AG10803 (cell line): ENCODE results near the gene KY.
A peak's percentile ranks its signal among the peaks of the same experiment; 100 is the strongest.

Experiments used
- DNase-seq: peaks from one replicate; pipeline ENCODE4 v3.0.0; 2010; ENCODE audit warnings: low read depth
- H3K4me3 ChIP-seq: 2 replicates; pipeline ENCODE4 v1.5.1; 2011; ENCODE audit warnings: mild to moderate bottlenecking, low read length, control low read depth
- TF ChIP-seq, protein P1 (sequence below): conservative IDR thresholded peaks from 2 replicates; pipeline ENCODE4 v1.5.1; 2011; ENCODE audit warnings: mild to moderate bottlenecking, low read length, control low read depth, inconsistent platforms

Gene KY

DNA sequence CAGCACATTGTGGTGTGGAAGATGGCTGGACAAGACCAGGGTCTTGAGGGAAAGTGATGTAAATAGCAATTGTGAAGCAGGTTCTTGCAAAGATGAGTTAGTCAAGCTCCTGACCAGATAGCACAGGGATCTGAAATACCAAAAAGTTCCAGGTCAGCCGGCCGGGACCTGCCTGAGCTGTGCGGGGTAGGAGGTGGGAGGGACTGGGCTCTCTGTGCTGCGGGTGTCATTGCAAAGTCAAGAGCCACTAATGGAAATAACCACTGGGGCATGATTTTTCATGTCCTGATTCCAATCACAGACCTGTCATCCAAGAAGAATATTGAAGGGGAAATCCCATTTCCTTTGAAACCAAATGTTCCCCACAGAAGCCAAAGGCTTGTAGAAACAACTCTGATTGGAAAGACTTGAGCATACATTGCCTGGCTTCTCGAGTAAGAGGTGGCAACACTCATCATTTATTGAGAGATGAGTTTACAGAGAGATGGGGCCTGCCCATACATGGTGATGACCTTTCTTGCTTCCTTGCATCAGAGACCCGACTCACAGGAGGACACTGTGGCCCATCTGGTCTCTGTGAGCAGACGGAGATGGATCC lies 44.2 kb upstream of the KY start:
- DNase-seq = no peak
- TF ChIP-seq, protein P1, sequence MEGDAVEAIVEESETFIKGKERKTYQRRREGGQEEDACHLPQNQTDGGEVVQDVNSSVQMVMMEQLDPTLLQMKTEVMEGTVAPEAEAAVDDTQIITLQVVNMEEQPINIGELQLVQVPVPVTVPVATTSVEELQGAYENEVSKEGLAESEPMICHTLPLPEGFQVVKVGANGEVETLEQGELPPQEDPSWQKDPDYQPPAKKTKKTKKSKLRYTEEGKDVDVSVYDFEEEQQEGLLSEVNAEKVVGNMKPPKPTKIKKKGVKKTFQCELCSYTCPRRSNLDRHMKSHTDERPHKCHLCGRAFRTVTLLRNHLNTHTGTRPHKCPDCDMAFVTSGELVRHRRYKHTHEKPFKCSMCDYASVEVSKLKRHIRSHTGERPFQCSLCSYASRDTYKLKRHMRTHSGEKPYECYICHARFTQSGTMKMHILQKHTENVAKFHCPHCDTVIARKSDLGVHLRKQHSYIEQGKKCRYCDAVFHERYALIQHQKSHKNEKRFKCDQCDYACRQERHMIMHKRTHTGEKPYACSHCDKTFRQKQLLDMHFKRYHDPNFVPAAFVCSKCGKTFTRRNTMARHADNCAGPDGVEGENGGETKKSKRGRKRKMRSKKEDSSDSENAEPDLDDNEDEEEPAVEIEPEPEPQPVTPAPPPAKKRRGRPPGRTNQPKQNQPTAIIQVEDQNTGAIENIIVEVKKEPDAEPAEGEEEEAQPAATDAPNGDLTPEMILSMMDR = no peak
- H3K4me3 ChIP-seq = no peak overlapping the region

DNA sequence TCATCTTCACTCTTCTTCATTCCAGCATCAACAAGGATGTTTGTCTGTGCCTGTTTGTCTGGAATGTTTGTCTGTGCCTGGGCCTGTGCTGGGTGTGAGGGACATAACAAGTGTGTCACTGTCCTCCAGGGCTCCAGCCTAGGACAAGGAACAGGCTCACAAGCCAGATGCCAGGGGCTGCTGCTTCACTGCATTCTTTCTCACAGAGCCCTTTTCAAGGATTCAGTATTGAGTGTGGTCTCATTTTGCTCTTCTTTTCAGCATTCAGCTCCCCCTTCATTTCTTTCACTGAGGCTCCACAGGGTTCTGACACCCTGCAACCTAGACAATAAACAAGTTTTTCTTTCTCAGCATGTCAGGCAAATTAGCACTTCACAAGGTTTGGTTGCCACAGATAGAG lies 43.6 kb upstream of the KY start:
- TF ChIP-seq, protein P1 = no peak
- no peak overlapping the region for H3K4me3 ChIP-seq
- DNase-seq = no peak

DNA sequence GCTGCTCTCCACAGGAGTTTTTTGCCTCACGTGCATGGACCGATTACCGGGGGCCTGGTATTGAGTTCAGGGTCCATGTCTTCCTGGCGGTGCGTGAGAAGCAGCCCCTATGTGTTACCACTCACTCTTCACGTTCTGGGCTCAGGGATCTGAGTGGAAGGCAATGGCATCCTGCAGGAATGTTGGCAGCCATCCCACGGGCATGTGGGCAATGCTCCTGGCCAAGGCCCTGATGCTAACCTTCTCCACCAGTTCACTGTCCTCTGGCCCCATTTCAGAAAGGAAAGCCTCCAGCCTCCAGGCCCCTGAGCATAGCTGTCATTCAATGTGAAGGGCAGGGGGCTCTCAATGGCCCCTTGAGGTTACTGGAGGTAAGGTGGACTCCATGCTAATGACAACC lies 43.0 kb upstream of the KY start:
- TF ChIP-seq, protein P1 = no peak
- DNase-seq = peak; percentile 39
- no peak overlapping the region for H3K4me3 ChIP-seq

DNA sequence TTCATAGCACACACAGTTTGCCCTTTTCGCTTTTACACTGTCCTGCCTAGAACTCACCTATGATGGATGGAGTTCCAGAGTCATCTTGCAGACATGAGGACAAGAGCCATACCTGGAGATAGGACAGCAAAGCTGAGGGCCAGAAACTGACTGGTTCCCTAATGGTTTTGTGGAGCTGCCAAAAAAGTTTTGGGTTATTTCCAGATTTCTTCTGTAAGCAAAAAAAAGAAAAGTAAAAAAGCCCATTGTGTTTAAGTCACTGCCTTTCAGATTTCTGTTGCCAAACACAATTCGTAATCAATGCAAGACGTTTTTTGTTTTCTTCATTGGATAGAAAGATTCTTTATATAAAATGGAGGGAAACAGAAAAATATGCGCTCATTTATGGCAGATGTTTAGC lies 42.4 kb upstream of the KY start:
- no peak overlapping the region for H3K4me3 ChIP-seq
- DNase-seq = no peak
- TF ChIP-seq, protein P1 = no peak

DNA sequence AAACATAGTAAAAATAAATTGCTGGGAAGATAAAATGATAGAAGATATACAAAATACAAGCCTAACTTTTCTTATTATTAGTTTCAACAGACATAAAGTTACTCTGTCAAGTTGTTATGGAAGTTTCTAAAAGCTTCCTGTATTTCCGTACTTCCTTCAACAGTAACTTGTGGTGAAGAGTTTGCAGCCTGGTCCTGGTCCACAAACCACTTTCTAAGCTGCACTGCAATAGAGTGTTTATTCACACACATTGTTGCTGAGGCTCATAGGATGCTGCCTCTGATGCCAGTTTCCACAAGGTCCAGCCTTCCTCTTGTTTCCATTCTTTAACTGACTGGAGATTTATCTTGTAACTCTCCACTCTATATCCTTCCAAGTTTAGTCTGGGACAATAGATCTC lies 39.4 kb upstream of the KY start:
- H3K4me3 ChIP-seq = no peak overlapping the region
- DNase-seq = no peak
- TF ChIP-seq, protein P1 = no peak

DNA sequence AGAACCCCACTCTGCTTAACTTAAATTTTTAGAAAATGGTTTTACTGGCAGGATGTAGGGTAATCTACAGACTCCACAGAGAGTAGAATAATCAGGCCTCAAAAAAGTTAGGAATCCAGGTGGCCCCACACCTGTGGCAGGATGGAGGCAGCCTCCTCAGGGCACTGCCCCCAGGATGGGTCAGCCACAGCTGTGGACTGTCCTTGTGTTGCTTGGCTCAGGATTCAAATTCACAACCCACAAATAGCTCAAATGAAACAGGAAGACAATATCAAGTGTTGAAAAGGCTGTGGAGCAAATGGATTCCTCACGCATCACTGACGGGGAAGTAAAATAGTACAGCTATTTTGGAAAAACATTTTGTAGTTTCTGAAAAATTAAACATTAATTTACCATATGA lies 36.8 kb upstream of the KY start:
- DNase-seq = no peak
- TF ChIP-seq, protein P1 = no peak
- H3K4me3 ChIP-seq = no peak overlapping the region

DNA sequence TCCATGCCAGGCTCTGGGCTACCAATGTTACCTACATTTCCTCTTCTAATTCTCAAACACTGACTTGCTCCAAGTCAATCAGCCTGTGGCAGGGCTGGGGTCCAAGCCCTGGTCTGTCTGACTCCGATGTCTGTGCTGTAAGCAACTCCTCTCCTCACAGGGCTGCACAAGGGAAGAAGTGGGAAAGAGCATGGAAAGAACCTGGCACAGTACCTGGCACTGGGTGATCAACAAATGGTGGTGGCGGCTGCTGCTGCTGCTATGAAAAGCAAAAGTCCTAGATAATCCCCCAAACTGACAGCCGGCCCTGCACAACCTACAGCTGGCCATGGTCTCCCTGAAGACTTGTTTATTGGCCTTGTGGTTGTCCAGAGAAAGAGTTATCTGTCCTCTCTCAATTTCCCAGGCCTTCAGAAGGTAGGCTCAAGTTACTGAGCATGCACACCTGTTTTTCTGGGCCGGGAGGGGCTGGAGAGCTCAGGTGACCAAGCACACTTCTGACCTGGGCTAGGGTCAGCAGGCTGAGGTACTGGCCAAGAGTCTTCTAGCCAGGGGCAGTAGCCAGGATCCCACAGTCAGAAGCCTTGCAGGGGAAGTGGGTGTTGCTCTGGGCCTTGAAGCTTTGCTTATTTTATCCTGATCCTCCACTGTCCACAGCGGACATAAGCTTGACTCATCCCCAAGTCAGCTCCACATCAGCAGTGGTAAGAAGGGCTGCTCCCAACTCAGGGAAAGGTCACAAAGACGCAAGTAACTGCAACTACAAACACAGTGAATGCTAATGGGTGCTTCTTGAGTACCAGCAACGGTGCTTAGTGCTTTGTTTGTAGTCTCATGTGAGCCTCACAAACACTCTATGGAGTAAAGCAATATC lies 35.3 kb upstream of the KY start:
- no peak overlapping the region for H3K4me3 ChIP-seq
- DNase-seq = peak; percentile 79

More for the DNA sequence above, 35.3 kb upstream of the KY start:
- TF ChIP-seq, protein P1 = no peak
